Omental fat pad (tissue), 4 donors: ENCODE results near the gene CDK2. TPM values are rescaled to one million over a fixed set of nuclear protein-coding genes. Genes with fewer than 3 reads are reported as not detected.

Experiments used
- ATAC-seq: fragments of 150-250 bp; one replicate; pipeline ENCODE4 v1.9.1; 2016; ENCODE audit warnings: mild to moderate bottlenecking, moderate library complexity; ENCODE audit not compliant: low FRiP score
- DNase-seq: peaks from one replicate; pipeline ENCODE4 v3.0.0-alpha.2; 2019; ENCODE audit warnings: low spot score
- CTCF ChIP-seq, 3 donors: fragments of 450-650 bp; IDR thresholded peaks; one replicate each; pipeline ENCODE4 v1.5.1; 2016 to 2017; ENCODE audit warnings: antibody characterized with exemption in 3 of 3, mild to moderate bottlenecking in 3 of 3, moderate library complexity in 2 of 3
- total RNA-seq, 4 donors: library from RNA; depleted of rRNA; stranded (reverse); fragments of >200 nt; gene quantifications; one replicate each; pipeline ENCODE4 v1.1.0, GENCODE V29; 2016

Gene CDK2
- total RNA-seq, 4 donors from 2014 or later = 9.7 to 23.7 (median 17.5) TPM

GRCh38 chr12:55927588-55928502 is 38.8 kb upstream of the CDK2 start, which contains the start of gene PYM1:
TSS of gene PYM1 (minus strand) at chr12:55927894. CDS start at chr12:55927761, 133 bp downstream.
- no peak for TF ChIP-seq CTCF (IDR thresholded peaks at IDR 0.05)
- DNase-seq = peak; percentile 55
- ATAC-seq = peak; percentile 57

GRCh38 chr12:55929306-55929791 is 37.3 kb upstream of the CDK2 start:
- ATAC-seq (no peak), DNase-seq (no peak)
- TF ChIP-seq CTCF (IDR thresholded peaks at IDR 0.05) = no peak

- ATAC-seq = peak; percentile 21
- DNase-seq = no peak
- TF ChIP-seq CTCF (IDR thresholded peaks at IDR 0.05) = no peak
Measured at GRCh38 chr12:55930771-55931316, 35.8 kb upstream of the CDK2 start, which contains the start of gene DGKA. TSS of gene DGKA (plus strand) at chr12:55931162. CDS start at chr12:55936504, 5,342 bp downstream.

- DNase-seq (no peak), ATAC-seq (no peak)
- no peak for TF ChIP-seq CTCF (IDR thresholded peaks at IDR 0.05)
Measured at GRCh38 chr12:55931317-55931779, 35.3 kb upstream of the CDK2 start.

- TF ChIP-seq CTCF (IDR thresholded peaks at IDR 0.05) = no peak
Measured at GRCh38 chr12:55931780-55932550, 34.7 kb upstream of the CDK2 start.

GRCh38 chr12:55932551-55932910 is 34.1 kb upstream of the CDK2 start:
- no peak for DNase-seq
- no peak for ATAC-seq
- TF ChIP-seq CTCF (IDR thresholded peaks at IDR 0.05) = no peak

More at GRCh38 chr12:55931780-55932550, 34.7 kb upstream of the CDK2 start:
- ATAC-seq (no peak), DNase-seq (no peak)
